Gastrocnemius medialis (tissue), 4 donors: ENCODE measurements around the gene ADIPOR2.

Source experiments
- POLR2A ChIP-seq, 2 donors: fragments of 450-650 bp; IDR thresholded peaks; one replicate each; pipeline ENCODE4 v1.6.1; 2017; ENCODE audit warnings: antibody characterized with exemption in 2 of 2, mild to moderate bottlenecking in 2 of 2, moderate library complexity in 2 of 2
- TF ChIP-seq, protein P1 (sequence below), 5 experiments: fragments of 450-650 bp in 3 of 5; fragments of 200-600 bp in 2 of 5; sonication (generic) in 2 of 5; IDR thresholded peaks in 4 of 5; conservative IDR thresholded peaks in 1 of 5; 1 replicate in 4 of 5; 2 replicates in 1 of 5; pipeline ENCODE4 v1.5.1; 2016 to 2019; ENCODE audit warnings: antibody characterized with exemption in 5 of 5, mild to moderate bottlenecking in 3 of 5, moderate library complexity in 3 of 5

- peak in 1 of 2 donors; percentile 40 for TF ChIP-seq POLR2A (IDR thresholded peaks at IDR 0.05)
- TF ChIP-seq, protein P1, sequence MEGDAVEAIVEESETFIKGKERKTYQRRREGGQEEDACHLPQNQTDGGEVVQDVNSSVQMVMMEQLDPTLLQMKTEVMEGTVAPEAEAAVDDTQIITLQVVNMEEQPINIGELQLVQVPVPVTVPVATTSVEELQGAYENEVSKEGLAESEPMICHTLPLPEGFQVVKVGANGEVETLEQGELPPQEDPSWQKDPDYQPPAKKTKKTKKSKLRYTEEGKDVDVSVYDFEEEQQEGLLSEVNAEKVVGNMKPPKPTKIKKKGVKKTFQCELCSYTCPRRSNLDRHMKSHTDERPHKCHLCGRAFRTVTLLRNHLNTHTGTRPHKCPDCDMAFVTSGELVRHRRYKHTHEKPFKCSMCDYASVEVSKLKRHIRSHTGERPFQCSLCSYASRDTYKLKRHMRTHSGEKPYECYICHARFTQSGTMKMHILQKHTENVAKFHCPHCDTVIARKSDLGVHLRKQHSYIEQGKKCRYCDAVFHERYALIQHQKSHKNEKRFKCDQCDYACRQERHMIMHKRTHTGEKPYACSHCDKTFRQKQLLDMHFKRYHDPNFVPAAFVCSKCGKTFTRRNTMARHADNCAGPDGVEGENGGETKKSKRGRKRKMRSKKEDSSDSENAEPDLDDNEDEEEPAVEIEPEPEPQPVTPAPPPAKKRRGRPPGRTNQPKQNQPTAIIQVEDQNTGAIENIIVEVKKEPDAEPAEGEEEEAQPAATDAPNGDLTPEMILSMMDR (IDR thresholded peaks at IDR 0.05 in 4 of 5, conservative IDR thresholded peaks at IDR 0.05 in 1 of 5): no peak
Measured at GRCh38 chr12:1797011-1797901, 106.4 kb downstream of the ADIPOR2 start.
